Measurements from ENCODE around the gene OR2AG2. TPM values are rescaled to one million over a fixed set of nuclear protein-coding genes. Genes with fewer than 3 reads are reported as not detected.

The OR2AG2 gene
- total RNA-seq, 1 donor from 2014 or later = 0.27 TPM

DNA sequence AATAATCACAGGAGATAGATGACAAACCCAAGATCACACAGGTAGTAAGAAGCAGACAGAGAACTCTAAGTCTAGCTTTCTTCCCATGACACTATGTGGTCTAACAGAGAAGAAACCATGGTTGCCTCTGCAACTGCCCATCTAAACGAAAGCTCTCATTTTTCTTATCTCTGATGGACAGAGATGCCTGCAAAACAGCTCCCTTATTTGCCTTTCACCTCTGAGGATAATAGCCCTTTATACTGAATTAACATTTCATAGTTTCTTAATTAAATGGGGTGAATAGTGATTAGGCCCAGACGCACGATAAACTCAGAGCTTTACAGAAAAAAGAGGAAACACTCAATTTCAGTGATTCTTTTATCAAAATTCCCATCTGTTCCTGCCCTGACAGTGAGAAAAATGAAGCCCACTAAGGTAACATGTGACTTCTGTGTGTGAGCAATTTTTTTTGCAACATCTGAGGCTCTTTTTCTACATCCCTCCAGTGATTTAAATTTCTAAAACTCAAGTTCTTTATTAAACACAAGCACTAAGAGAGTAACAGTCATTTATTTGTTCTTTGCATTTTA lies 24.6 kb downstream of the OR2AG2 start:
- Mint-ChIP-seq H3K36me3 (ENCODE audit: low read depth, unreplicated experiment) (no peaks in the 10 kb centered on the region), H3K27me3 (ENCODE audit: low read depth, unreplicated experiment) (peaks cover 5% of the 10 kb centered on the region), H3K4me3 (ENCODE audit: unreplicated experiment) (no peak overlapping the region), H3K4me1 (ENCODE audit: low read depth, unreplicated experiment) (no peaks in the 10 kb centered on the region), H3K9me3 (ENCODE audit: unreplicated experiment) (no peaks in the 10 kb centered on the region), H3K27ac (ENCODE audit: unreplicated experiment) (no peak overlapping the region)
- no peak for TF ChIP-seq EZH2 (IDR thresholded peaks at IDR 0.05; ENCODE audit: insufficient read depth, low read length)
- TF ChIP-seq, protein P1, sequence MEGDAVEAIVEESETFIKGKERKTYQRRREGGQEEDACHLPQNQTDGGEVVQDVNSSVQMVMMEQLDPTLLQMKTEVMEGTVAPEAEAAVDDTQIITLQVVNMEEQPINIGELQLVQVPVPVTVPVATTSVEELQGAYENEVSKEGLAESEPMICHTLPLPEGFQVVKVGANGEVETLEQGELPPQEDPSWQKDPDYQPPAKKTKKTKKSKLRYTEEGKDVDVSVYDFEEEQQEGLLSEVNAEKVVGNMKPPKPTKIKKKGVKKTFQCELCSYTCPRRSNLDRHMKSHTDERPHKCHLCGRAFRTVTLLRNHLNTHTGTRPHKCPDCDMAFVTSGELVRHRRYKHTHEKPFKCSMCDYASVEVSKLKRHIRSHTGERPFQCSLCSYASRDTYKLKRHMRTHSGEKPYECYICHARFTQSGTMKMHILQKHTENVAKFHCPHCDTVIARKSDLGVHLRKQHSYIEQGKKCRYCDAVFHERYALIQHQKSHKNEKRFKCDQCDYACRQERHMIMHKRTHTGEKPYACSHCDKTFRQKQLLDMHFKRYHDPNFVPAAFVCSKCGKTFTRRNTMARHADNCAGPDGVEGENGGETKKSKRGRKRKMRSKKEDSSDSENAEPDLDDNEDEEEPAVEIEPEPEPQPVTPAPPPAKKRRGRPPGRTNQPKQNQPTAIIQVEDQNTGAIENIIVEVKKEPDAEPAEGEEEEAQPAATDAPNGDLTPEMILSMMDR (IDR thresholded peaks at IDR 0.05; ENCODE audit: insufficient read depth, low read depth, low read length) = no peak
- H3K79me2 ChIP-seq (ENCODE audit: insufficient read depth, low read length) = no peaks in the 10 kb centered on the region
- no peak overlapping the region for H3K4me3 ChIP-seq (ENCODE audit: insufficient read depth, low read depth, low read length)
- no peaks in the 10 kb centered on the region for H3K27me3 ChIP-seq (ENCODE audit: insufficient read depth, low read length)
- FAIRE-seq (no peak), DNase-seq (ENCODE audit: low read depth) (no peak)
- no peaks in the 10 kb centered on the region for H3K9me3 ChIP-seq (ENCODE audit: insufficient read depth, low read depth, low read length)
- no peak overlapping the region for H3K9ac ChIP-seq (ENCODE audit: low read length)
- no peak overlapping the region for H3K4me2 ChIP-seq (ENCODE audit: low read length)
- H2AFZ ChIP-seq (ENCODE audit: low read depth, low read length) = no peak overlapping the region
- H3K36me3 ChIP-seq (ENCODE audit: insufficient read depth, low read length) = no peaks in the 10 kb centered on the region
- no peaks in the 10 kb centered on the region for H4K20me1 ChIP-seq (ENCODE audit: insufficient read depth, low read length)
- H3K4me1 ChIP-seq (ENCODE audit: insufficient read depth, low read length) = no peaks in the 10 kb centered on the region
- H3K27ac ChIP-seq (ENCODE audit: low read depth, low read length) = no peak overlapping the region

DNA sequence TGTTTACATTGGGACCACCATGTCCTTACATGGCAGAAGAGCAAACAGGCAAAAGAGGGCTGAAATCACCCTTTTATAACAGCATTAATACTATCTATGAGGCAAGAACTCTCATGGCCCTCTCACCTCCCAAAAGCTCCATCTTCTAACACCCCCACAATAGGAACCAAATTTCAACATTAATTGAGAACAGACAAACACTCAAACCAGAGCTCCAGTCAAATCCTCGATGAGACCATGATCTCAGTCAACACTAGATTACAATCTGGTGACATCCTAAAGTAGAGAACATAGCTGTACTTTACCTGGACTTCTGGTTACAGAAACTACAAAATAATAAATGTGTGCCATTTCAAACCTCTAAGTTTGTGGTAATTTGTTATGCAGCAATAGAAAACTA lies 25.1 kb downstream of the OR2AG2 start:
- Mint-ChIP-seq H3K9me3 (ENCODE audit: unreplicated experiment) (no peaks in the 10 kb centered on the region), H3K4me3 (ENCODE audit: unreplicated experiment) (no peak overlapping the region), H3K27ac (ENCODE audit: unreplicated experiment) (no peak overlapping the region), H3K4me1 (ENCODE audit: low read depth, unreplicated experiment) (no peaks in the 10 kb centered on the region), H3K27me3 (ENCODE audit: low read depth, unreplicated experiment) (peaks cover 5% of the 10 kb centered on the region), H3K36me3 (ENCODE audit: low read depth, unreplicated experiment) (no peaks in the 10 kb centered on the region)
- no peak overlapping the region for H3K27ac ChIP-seq (ENCODE audit: low read depth, low read length)
- H3K27me3 ChIP-seq (ENCODE audit: insufficient read depth, low read length) = no peaks in the 10 kb centered on the region
- H3K36me3 ChIP-seq (ENCODE audit: insufficient read depth, low read length) = no peaks in the 10 kb centered on the region
- no peak for DNase-seq (ENCODE audit: low read depth)
- H4K20me1 ChIP-seq (ENCODE audit: insufficient read depth, low read length) = no peaks in the 10 kb centered on the region
- H3K9ac ChIP-seq (ENCODE audit: low read length) = no peak overlapping the region
- TF ChIP-seq, protein P1 (IDR thresholded peaks at IDR 0.05; ENCODE audit: insufficient read depth, low read depth, low read length) = no peak
- no peak for TF ChIP-seq EZH2 (IDR thresholded peaks at IDR 0.05; ENCODE audit: insufficient read depth, low read length)
- FAIRE-seq = no peak
- H2AFZ ChIP-seq (ENCODE audit: low read depth, low read length) = no peak overlapping the region
- H3K9me3 ChIP-seq (ENCODE audit: insufficient read depth, low read depth, low read length) = no peaks in the 10 kb centered on the region
- H3K4me3 ChIP-seq (ENCODE audit: insufficient read depth, low read depth, low read length) = no peak overlapping the region
- no peak overlapping the region for H3K4me2 ChIP-seq (ENCODE audit: low read length)
- no peaks in the 10 kb centered on the region for H3K79me2 ChIP-seq (ENCODE audit: insufficient read depth, low read length)
- no peaks in the 10 kb centered on the region for H3K4me1 ChIP-seq (ENCODE audit: insufficient read depth, low read length)

GRCh38 chr11:6746086-6746618 lies 25.6 kb downstream of the OR2AG2 start:
- H2AFZ ChIP-seq (ENCODE audit: low read depth, low read length) = no peak overlapping the region
- FAIRE-seq = no peak
- H4K20me1 ChIP-seq (ENCODE audit: insufficient read depth, low read length) = no peaks in the 10 kb centered on the region
- H3K27ac ChIP-seq (ENCODE audit: low read depth, low read length) = no peak overlapping the region
- no peaks in the 10 kb centered on the region for H3K27me3 ChIP-seq (ENCODE audit: insufficient read depth, low read length)
- no peaks in the 10 kb centered on the region for H3K9me3 Mint-ChIP-seq (ENCODE audit: unreplicated experiment)
- H3K79me2 ChIP-seq (ENCODE audit: insufficient read depth, low read length) = no peaks in the 10 kb centered on the region
- TF ChIP-seq EZH2 (IDR thresholded peaks at IDR 0.05; ENCODE audit: insufficient read depth, low read length) = no peak
- TF ChIP-seq, protein P1 (IDR thresholded peaks at IDR 0.05; ENCODE audit: insufficient read depth, low read depth, low read length) = no peak
- no peak overlapping the region for H3K4me3 Mint-ChIP-seq (ENCODE audit: unreplicated experiment)
- H3K27me3 Mint-ChIP-seq (ENCODE audit: low read depth, unreplicated experiment) = peaks cover 5% of the 10 kb centered on the region
- H3K36me3 ChIP-seq (ENCODE audit: insufficient read depth, low read length) = no peaks in the 10 kb centered on the region
- no peaks in the 10 kb centered on the region for H3K4me1 ChIP-seq (ENCODE audit: insufficient read depth, low read length)
- no peak overlapping the region for H3K4me3 ChIP-seq (ENCODE audit: insufficient read depth, low read depth, low read length)
- H3K4me1 Mint-ChIP-seq (ENCODE audit: low read depth, unreplicated experiment) = no peaks in the 10 kb centered on the region
- no peak for DNase-seq (ENCODE audit: low read depth)
- no peaks in the 10 kb centered on the region for H3K9me3 ChIP-seq (ENCODE audit: insufficient read depth, low read depth, low read length)
- no peak overlapping the region for H3K4me2 ChIP-seq (ENCODE audit: low read length)
- H3K27ac Mint-ChIP-seq (ENCODE audit: unreplicated experiment) = no peak overlapping the region
- no peak overlapping the region for H3K9ac ChIP-seq (ENCODE audit: low read length)
- H3K36me3 Mint-ChIP-seq (ENCODE audit: low read depth, unreplicated experiment) = no peaks in the 10 kb centered on the region
